Measurements from ENCODE around the gene ZNF804A. TPM values are rescaled to one million over a fixed set of nuclear protein-coding genes. Genes with fewer than 3 reads are reported as not detected.

ZNF804A gene
- polyA plus RNA-seq, 3 donors = 0.83 to 3.7 (median 1.8) TPM

- H4K20me1 ChIP-seq (ENCODE audit: insufficient read depth, low read length) = no peaks in the 10 kb centered on the region
- Mint-ChIP-seq H3K4me1 (peaks cover 13% of the 10 kb centered on the region), H3K36me3 (no peaks in the 10 kb centered on the region), H3K27ac (no peak overlapping the region), H3K4me3 (no peak overlapping the region), H3K27me3 (ENCODE audit: low read depth in 3 of 3) (peaks cover 0 to 2% (median 0%) of the 10 kb centered on the region in 3 donors), H3K9me3 (no peaks in the 10 kb centered on the region)
- no CpG with 5 or more reads among the region's 2 CpGs for whole genome bisulfite sequencing (ENCODE audit: insufficient coverage)
- H3K27ac ChIP-seq (ENCODE audit: low read depth in 1 of 2, low read length in 2 of 2) = no peak overlapping the region
- no peaks in the 10 kb centered on the region for H3K36me3 ChIP-seq (replicated peaks in 1 of 2; ENCODE audit: control insufficient read depth in 1 of 2, insufficient read depth in 2 of 2, low read length in 2 of 2)
- no peaks in the 10 kb centered on the region for H3K27me3 ChIP-seq (ENCODE audit: control insufficient read depth in 2 of 2, insufficient read depth in 2 of 2, low read length in 2 of 2)
- no peak overlapping the region for H3K4me2 ChIP-seq (replicated peaks; ENCODE audit: extremely low read depth, low read length, poor library complexity, severe bottlenecking)
- H3K9ac ChIP-seq (ENCODE audit: insufficient read depth, low read length, poor library complexity, severe bottlenecking) = no peak overlapping the region
- no peak overlapping the region for H3K4me3 ChIP-seq (replicated peaks in 1 of 3; ENCODE audit: low read depth in 2 of 3, low read length in 3 of 3)
- H2AFZ ChIP-seq (ENCODE audit: insufficient read depth, low read depth, low read length, poor library complexity, severe bottlenecking) = no peak overlapping the region
- no peak for DNase-seq
- intact Hi-C loops (cut with micrococcal nuclease) = no loop called here
- TF ChIP-seq CTCF (IDR thresholded peaks at IDR 0.05) = no peak
- H3K79me2 ChIP-seq (ENCODE audit: insufficient read depth, low read length) = no peaks in the 10 kb centered on the region
- H3K4me1 ChIP-seq (ENCODE audit: control insufficient read depth in 1 of 2, insufficient read depth in 2 of 2, low read length in 2 of 2) = no peaks in the 10 kb centered on the region
- no peaks in the 10 kb centered on the region for H3K9me3 ChIP-seq (replicated peaks in 1 of 2; ENCODE audit: control insufficient read depth in 1 of 2, insufficient read depth in 1 of 2, low read length in 2 of 2)
These were observed 162.6 kb downstream of the ZNF804A start for GRCh38 chr2:184760931-184761330.

- Histone ChIP-seq H3K4me2 (replicated peaks; ENCODE audit: extremely low read depth, low read length, poor library complexity, severe bottlenecking) (peak overlapping the region; percentile 69), H3K4me1 (ENCODE audit: control insufficient read depth in 1 of 2, insufficient read depth in 2 of 2, low read length in 2 of 2) (peaks cover 6 to 25% of the 10 kb centered on the region in 2 donors), H3K9ac (ENCODE audit: insufficient read depth, low read length, poor library complexity, severe bottlenecking) (peak overlapping the region; percentile 64), H3K27me3 (ENCODE audit: control insufficient read depth in 2 of 2, insufficient read depth in 2 of 2, low read length in 2 of 2) (no peaks in the 10 kb centered on the region), H3K79me2 (ENCODE audit: insufficient read depth, low read length) (no peaks in the 10 kb centered on the region), H3K4me3 (replicated peaks in 1 of 3; ENCODE audit: low read depth in 2 of 3, low read length in 3 of 3) (peak overlapping the region; percentile 59 to 87 (median 76)), H3K9me3 (replicated peaks in 1 of 2; ENCODE audit: control insufficient read depth in 1 of 2, insufficient read depth in 1 of 2, low read length in 2 of 2) (no peaks in the 10 kb centered on the region), H3K27ac (ENCODE audit: low read depth in 1 of 2, low read length in 2 of 2) (peak overlapping the region; percentile 12 to 83), H2AFZ (ENCODE audit: insufficient read depth, low read depth, low read length, poor library complexity, severe bottlenecking) (peak overlapping the region; percentile 86), H3K36me3 (replicated peaks in 1 of 2; ENCODE audit: control insufficient read depth in 1 of 2, insufficient read depth in 2 of 2, low read length in 2 of 2) (no peaks in the 10 kb centered on the region), H4K20me1 (ENCODE audit: insufficient read depth, low read length) (no peaks in the 10 kb centered on the region)
- peak in 1 of 3 donors; percentile 5 for DNase-seq
- peaks cover 25% of the 10 kb centered on the region for H3K4me1 Mint-ChIP-seq
- no peak for TF ChIP-seq CTCF (IDR thresholded peaks at IDR 0.05)
- H3K27ac Mint-ChIP-seq = peak overlapping the region; percentile 32 to 92 (median 80)
- intact Hi-C loops (cut with micrococcal nuclease) = no loop called here
- no peaks in the 10 kb centered on the region for H3K27me3 Mint-ChIP-seq (ENCODE audit: low read depth in 3 of 3)
- 15% methylated on average over 3 of the region's 10 CpGs for WGBS (ENCODE audit: insufficient coverage)
- H3K4me3 Mint-ChIP-seq = peak overlapping the region; percentile 87 to 96
- H3K36me3 Mint-ChIP-seq = no peaks in the 10 kb centered on the region
- no peaks in the 10 kb centered on the region for H3K9me3 Mint-ChIP-seq
These were observed 167.0 kb downstream of the ZNF804A start for GRCh38 chr2:184765112-184765895.

Data from CD14-positive monocyte (primary cell).